Effector memory CD4-positive, alpha-beta T cell (primary cell): Measurements from ENCODE around the gene FAM83C.

Experiments used
- DNase-seq, 3 donors: peaks; one replicate each; pipeline ENCODE4 v3.0.0-alpha.2; 2020
- H3K27ac ChIP-seq: 2 replicates; pipeline ENCODE4 v1.7.0; 2013; ENCODE audit warnings: mild to moderate bottlenecking, low read length, moderate library complexity; ENCODE audit not compliant: insufficient read depth, poor library complexity, severe bottlenecking
- H3K27me3 ChIP-seq: replicated peaks from 2 replicates; pipeline ENCODE4 v1.7.0; 2013; ENCODE audit warnings: mild to moderate bottlenecking, low read length; ENCODE audit not compliant: insufficient read depth, control insufficient read depth, poor library complexity, severe bottlenecking
- H3K36me3 ChIP-seq: 2 replicates; pipeline ENCODE4 v1.7.0; 2013; ENCODE audit warnings: mild to moderate bottlenecking, low read length, moderate library complexity; ENCODE audit not compliant: control insufficient read depth, insufficient read depth
- H3K4me1 ChIP-seq: 2 replicates; pipeline ENCODE4 v1.7.0; 2013; ENCODE audit warnings: low read length, mild to moderate bottlenecking; ENCODE audit not compliant: control insufficient read depth, insufficient read depth, poor library complexity, severe bottlenecking
- H3K4me3 ChIP-seq: 2 replicates; pipeline ENCODE4 v1.7.0; 2013; ENCODE audit warnings: low read length, low read depth, mild to moderate bottlenecking; ENCODE audit not compliant: insufficient read depth, poor library complexity, severe bottlenecking
- H3K9me3 ChIP-seq: 2 replicates; pipeline ENCODE4 v1.7.0; 2013; ENCODE audit warnings: mild to moderate bottlenecking, low read length, moderate library complexity; ENCODE audit not compliant: control insufficient read depth

Gene FAM83C

GRCh38 chr20:35251613-35251940 is 40.6 kb downstream of the FAM83C start:
- Histone ChIP-seq H3K4me1 (peaks cover 5% of the 10 kb centered on the region), H3K4me3 (no peak overlapping the region), H3K9me3 (no peaks in the 10 kb centered on the region), H3K36me3 (no peaks in the 10 kb centered on the region), H3K27me3 (no peaks in the 10 kb centered on the region), H3K27ac (peak overlapping the region; percentile 47)
- no peak for DNase-seq

GRCh38 chr20:35248641-35249475 is 43.4 kb downstream of the FAM83C start:
- Histone ChIP-seq H3K4me3 (no peak overlapping the region), H3K27ac (no peak overlapping the region), H3K36me3 (no peaks in the 10 kb centered on the region), H3K27me3 (no peaks in the 10 kb centered on the region), H3K9me3 (no peaks in the 10 kb centered on the region), H3K4me1 (peaks cover 5% of the 10 kb centered on the region)
- no peak for DNase-seq

GRCh38 chr20:35246723-35247122 is 45.5 kb downstream of the FAM83C start:
- Histone ChIP-seq H3K27me3 (no peaks in the 10 kb centered on the region), H3K27ac (no peak overlapping the region), H3K9me3 (no peaks in the 10 kb centered on the region), H3K4me1 (peaks cover 5% of the 10 kb centered on the region), H3K4me3 (no peak overlapping the region), H3K36me3 (no peaks in the 10 kb centered on the region)
- DNase-seq = no peak

GRCh38 chr20:35243986-35244385 is 48.2 kb downstream of the FAM83C start:
- Histone ChIP-seq H3K4me3 (no peak overlapping the region), H3K36me3 (no peaks in the 10 kb centered on the region), H3K27me3 (no peaks in the 10 kb centered on the region), H3K27ac (no peak overlapping the region), H3K9me3 (no peaks in the 10 kb centered on the region), H3K4me1 (no peaks in the 10 kb centered on the region)
- DNase-seq = no peak

GRCh38 chr20:35243317-35243716 is 48.9 kb downstream of the FAM83C start:
- Histone ChIP-seq H3K27me3 (no peaks in the 10 kb centered on the region), H3K36me3 (no peaks in the 10 kb centered on the region), H3K9me3 (no peaks in the 10 kb centered on the region), H3K4me1 (no peaks in the 10 kb centered on the region), H3K4me3 (no peak overlapping the region), H3K27ac (no peak overlapping the region)
- no peak for DNase-seq

- H3K27ac ChIP-seq = no peak overlapping the region
- no peaks in the 10 kb centered on the region for H3K4me1 ChIP-seq
- H3K4me3 ChIP-seq = no peak overlapping the region
- no peaks in the 10 kb centered on the region for H3K9me3 ChIP-seq
- H3K27me3 ChIP-seq = no peaks in the 10 kb centered on the region
- no peak for DNase-seq
- peaks cover 5% of the 10 kb centered on the region for H3K36me3 ChIP-seq
Measured at GRCh38 chr20:35240811-35241293, 51.4 kb downstream of the FAM83C start.

- Histone ChIP-seq H3K27ac (no peak overlapping the region), H3K9me3 (no peaks in the 10 kb centered on the region), H3K27me3 (no peaks in the 10 kb centered on the region), H3K4me3 (no peak overlapping the region), H3K36me3 (peaks cover 8% of the 10 kb centered on the region), H3K4me1 (no peaks in the 10 kb centered on the region)
- no peak for DNase-seq
Measured at GRCh38 chr20:35240083-35240810, 52.0 kb downstream of the FAM83C start.

- Histone ChIP-seq H3K4me3 (no peak overlapping the region), H3K27ac (no peak overlapping the region), H3K9me3 (no peaks in the 10 kb centered on the region), H3K36me3 (peaks cover 8% of the 10 kb centered on the region), H3K27me3 (no peaks in the 10 kb centered on the region), H3K4me1 (no peaks in the 10 kb centered on the region)
- DNase-seq = no peak
Measured at GRCh38 chr20:35238735-35239134, 53.5 kb downstream of the FAM83C start.

- no peaks in the 10 kb centered on the region for H3K9me3 ChIP-seq
- no peaks in the 10 kb centered on the region for H3K4me1 ChIP-seq
- H3K4me3 ChIP-seq = no peak overlapping the region
- H3K27me3 ChIP-seq = no peaks in the 10 kb centered on the region
- H3K36me3 ChIP-seq = peaks cover 8% of the 10 kb centered on the region
- no peak for DNase-seq
- no peak overlapping the region for H3K27ac ChIP-seq
Measured at GRCh38 chr20:35238170-35238569, 54.1 kb downstream of the FAM83C start.

GRCh38 chr20:35237486-35237885 is 54.7 kb downstream of the FAM83C start:
- DNase-seq = no peak
- H3K4me3 ChIP-seq = no peak overlapping the region
- no peaks in the 10 kb centered on the region for H3K27me3 ChIP-seq
- H3K27ac ChIP-seq = no peak overlapping the region
- no peaks in the 10 kb centered on the region for H3K4me1 ChIP-seq
- peaks cover 8% of the 10 kb centered on the region for H3K36me3 ChIP-seq
- H3K9me3 ChIP-seq = no peaks in the 10 kb centered on the region
